GM19452 (cell line): ENCODE measurements around the gene SYNGR3.
A peak's percentile ranks its signal among the peaks of the same experiment; 100 is the strongest.
"Not testable (repeated sequence)": the region's sequence is repeated elsewhere in the genome, so short reads cannot be mapped to it uniquely, and the experiment has no call there.

Source experiments
- ATAC-seq: cut with Tn5 transposase; IDR thresholded peaks from one replicate; pipeline ENCODE4 v1.9.1; 2021; ENCODE audit not compliant: unreplicated experiment

Gene SYNGR3

GRCh38 chr16:1989209-1990100 is at the start of gene SYNGR3:
Gene SYNGR3 (plus strand): TSS chr16:1989970. CDS start chr16:1990103, 133 bp downstream.
- ATAC-seq, result no peak

- ATAC-seq, result no peak
These were observed 49.3 kb upstream of the SYNGR3 start for GRCh38 chr16:1940273-1941161.

GRCh38 chr16:1941162-1942046 is 48.4 kb upstream of the SYNGR3 start:
- ATAC-seq, result no peak

- no peak for ATAC-seq
These were observed 47.5 kb upstream of the SYNGR3 start for GRCh38 chr16:1942047-1942809.

GRCh38 chr16:1942810-1943726 is 46.7 kb upstream of the SYNGR3 start, which contains the start of gene MSRB1:
Gene MSRB1 (minus strand): TSS chr16:1943199. CDS start chr16:1943156, 43 bp downstream.
- ATAC-seq, result peak; percentile 93

GRCh38 chr16:1944612-1945199 is 45.1 kb upstream of the SYNGR3 start:
- no peak for ATAC-seq

GRCh38 chr16:1945559-1946391 is 44.0 kb upstream of the SYNGR3 start:
- ATAC-seq, result no peak

GRCh38 chr16:1946495-1947368 is 43.0 kb upstream of the SYNGR3 start:
- ATAC-seq, result no peak

GRCh38 chr16:1947369-1947670 is 42.5 kb upstream of the SYNGR3 start:
- no peak for ATAC-seq

GRCh38 chr16:1949507-1949906 is 40.3 kb upstream of the SYNGR3 start:
- no peak for ATAC-seq

- ATAC-seq, result no peak
These were observed 39.7 kb upstream of the SYNGR3 start for GRCh38 chr16:1950047-1950446.

GRCh38 chr16:1950559-1950958 is 39.2 kb upstream of the SYNGR3 start:
- ATAC-seq, result no peak

- no peak for ATAC-seq
These were observed 36.0 kb upstream of the SYNGR3 start for GRCh38 chr16:1953734-1954133.

- ATAC-seq, result not testable (repeated sequence)
These were observed 32.2 kb upstream of the SYNGR3 start for GRCh38 chr16:1957434-1958142.

- ATAC-seq, result not testable (repeated sequence)
These were observed 31.7 kb upstream of the SYNGR3 start for GRCh38 chr16:1958143-1958491.

- ATAC-seq, result peak; percentile 14
These were observed 31.0 kb upstream of the SYNGR3 start for GRCh38 chr16:1958715-1959268.
